ENCODE measurements around the gene ILF3. TPM values are rescaled to one million over a fixed set of nuclear protein-coding genes. Genes with fewer than 3 reads are reported as not detected.
A peak's percentile ranks its signal among the peaks of the same experiment; 100 is the strongest.

Gene ILF3
- total and polyA plus RNA-seq, 2 experiments from 2014 or later, result 573 to 616 TPM

DNA sequence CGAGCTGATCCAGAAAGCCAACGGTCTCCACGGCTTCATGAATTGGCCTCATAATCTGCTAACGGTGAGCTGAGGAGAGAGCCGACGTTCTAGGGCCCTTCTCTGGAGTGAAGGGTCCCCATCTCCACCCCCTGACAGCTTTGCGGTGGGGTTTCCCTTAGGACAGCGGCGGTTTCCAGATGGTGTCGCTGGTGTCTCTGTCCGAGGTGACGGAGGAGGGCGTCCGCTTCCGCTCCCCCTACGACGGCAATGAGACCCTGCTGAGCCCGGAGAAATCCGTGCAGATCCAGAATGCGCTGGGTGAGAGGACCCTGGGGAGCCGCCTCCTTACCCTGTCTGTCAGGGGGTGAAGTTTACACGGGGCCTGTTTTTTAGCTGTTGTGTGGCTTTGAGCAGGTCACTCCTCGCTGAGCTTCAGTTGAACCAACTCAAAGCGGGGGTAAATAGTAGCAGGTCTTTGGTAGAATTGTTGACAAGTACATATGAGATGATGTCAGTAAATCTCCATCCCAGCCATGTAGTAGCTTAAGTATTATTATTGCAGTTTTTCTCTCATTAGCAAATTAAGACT is 47.9 kb downstream of the ILF3 start:
- TF ChIP-seq JUNB (IDR thresholded peaks at IDR 0.05; ENCODE audit: unreplicated experiment) (no peak), STAT1 (IDR thresholded peaks at IDR 0.05; ENCODE audit: unreplicated experiment) (no peak), EZH2 (IDR thresholded peaks at IDR 0.05; ENCODE audit: low read depth, unreplicated experiment) (no peak), ZNF331 (CRISPR knock-in tag; IDR thresholded peaks at IDR 0.05; ENCODE audit: low read depth) (no peak), CREB1 (CRISPR knock-in tag; IDR thresholded peaks at IDR 0.05; ENCODE audit: low read depth) (no peak), POLR2AphosphoS5 (IDR thresholded peaks at IDR 0.05; ENCODE audit: low read depth) (no peak)
- TF ChIP-seq, protein P1, sequence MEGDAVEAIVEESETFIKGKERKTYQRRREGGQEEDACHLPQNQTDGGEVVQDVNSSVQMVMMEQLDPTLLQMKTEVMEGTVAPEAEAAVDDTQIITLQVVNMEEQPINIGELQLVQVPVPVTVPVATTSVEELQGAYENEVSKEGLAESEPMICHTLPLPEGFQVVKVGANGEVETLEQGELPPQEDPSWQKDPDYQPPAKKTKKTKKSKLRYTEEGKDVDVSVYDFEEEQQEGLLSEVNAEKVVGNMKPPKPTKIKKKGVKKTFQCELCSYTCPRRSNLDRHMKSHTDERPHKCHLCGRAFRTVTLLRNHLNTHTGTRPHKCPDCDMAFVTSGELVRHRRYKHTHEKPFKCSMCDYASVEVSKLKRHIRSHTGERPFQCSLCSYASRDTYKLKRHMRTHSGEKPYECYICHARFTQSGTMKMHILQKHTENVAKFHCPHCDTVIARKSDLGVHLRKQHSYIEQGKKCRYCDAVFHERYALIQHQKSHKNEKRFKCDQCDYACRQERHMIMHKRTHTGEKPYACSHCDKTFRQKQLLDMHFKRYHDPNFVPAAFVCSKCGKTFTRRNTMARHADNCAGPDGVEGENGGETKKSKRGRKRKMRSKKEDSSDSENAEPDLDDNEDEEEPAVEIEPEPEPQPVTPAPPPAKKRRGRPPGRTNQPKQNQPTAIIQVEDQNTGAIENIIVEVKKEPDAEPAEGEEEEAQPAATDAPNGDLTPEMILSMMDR (conservative IDR thresholded peaks at IDR 0.05; ENCODE audit: low read depth in 2 of 2), result peak; percentile 6 to 56; a peak in 2 of 4 replicates
- TF ChIP-seq, protein P2, sequence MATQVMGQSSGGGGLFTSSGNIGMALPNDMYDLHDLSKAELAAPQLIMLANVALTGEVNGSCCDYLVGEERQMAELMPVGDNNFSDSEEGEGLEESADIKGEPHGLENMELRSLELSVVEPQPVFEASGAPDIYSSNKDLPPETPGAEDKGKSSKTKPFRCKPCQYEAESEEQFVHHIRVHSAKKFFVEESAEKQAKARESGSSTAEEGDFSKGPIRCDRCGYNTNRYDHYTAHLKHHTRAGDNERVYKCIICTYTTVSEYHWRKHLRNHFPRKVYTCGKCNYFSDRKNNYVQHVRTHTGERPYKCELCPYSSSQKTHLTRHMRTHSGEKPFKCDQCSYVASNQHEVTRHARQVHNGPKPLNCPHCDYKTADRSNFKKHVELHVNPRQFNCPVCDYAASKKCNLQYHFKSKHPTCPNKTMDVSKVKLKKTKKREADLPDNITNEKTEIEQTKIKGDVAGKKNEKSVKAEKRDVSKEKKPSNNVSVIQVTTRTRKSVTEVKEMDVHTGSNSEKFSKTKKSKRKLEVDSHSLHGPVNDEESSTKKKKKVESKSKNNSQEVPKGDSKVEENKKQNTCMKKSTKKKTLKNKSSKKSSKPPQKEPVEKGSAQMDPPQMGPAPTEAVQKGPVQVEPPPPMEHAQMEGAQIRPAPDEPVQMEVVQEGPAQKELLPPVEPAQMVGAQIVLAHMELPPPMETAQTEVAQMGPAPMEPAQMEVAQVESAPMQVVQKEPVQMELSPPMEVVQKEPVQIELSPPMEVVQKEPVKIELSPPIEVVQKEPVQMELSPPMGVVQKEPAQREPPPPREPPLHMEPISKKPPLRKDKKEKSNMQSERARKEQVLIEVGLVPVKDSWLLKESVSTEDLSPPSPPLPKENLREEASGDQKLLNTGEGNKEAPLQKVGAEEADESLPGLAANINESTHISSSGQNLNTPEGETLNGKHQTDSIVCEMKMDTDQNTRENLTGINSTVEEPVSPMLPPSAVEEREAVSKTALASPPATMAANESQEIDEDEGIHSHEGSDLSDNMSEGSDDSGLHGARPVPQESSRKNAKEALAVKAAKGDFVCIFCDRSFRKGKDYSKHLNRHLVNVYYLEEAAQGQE (IDR thresholded peaks at IDR 0.05; ENCODE audit: unreplicated experiment), result peak; percentile 61
- TF ChIP-seq, protein P3, sequence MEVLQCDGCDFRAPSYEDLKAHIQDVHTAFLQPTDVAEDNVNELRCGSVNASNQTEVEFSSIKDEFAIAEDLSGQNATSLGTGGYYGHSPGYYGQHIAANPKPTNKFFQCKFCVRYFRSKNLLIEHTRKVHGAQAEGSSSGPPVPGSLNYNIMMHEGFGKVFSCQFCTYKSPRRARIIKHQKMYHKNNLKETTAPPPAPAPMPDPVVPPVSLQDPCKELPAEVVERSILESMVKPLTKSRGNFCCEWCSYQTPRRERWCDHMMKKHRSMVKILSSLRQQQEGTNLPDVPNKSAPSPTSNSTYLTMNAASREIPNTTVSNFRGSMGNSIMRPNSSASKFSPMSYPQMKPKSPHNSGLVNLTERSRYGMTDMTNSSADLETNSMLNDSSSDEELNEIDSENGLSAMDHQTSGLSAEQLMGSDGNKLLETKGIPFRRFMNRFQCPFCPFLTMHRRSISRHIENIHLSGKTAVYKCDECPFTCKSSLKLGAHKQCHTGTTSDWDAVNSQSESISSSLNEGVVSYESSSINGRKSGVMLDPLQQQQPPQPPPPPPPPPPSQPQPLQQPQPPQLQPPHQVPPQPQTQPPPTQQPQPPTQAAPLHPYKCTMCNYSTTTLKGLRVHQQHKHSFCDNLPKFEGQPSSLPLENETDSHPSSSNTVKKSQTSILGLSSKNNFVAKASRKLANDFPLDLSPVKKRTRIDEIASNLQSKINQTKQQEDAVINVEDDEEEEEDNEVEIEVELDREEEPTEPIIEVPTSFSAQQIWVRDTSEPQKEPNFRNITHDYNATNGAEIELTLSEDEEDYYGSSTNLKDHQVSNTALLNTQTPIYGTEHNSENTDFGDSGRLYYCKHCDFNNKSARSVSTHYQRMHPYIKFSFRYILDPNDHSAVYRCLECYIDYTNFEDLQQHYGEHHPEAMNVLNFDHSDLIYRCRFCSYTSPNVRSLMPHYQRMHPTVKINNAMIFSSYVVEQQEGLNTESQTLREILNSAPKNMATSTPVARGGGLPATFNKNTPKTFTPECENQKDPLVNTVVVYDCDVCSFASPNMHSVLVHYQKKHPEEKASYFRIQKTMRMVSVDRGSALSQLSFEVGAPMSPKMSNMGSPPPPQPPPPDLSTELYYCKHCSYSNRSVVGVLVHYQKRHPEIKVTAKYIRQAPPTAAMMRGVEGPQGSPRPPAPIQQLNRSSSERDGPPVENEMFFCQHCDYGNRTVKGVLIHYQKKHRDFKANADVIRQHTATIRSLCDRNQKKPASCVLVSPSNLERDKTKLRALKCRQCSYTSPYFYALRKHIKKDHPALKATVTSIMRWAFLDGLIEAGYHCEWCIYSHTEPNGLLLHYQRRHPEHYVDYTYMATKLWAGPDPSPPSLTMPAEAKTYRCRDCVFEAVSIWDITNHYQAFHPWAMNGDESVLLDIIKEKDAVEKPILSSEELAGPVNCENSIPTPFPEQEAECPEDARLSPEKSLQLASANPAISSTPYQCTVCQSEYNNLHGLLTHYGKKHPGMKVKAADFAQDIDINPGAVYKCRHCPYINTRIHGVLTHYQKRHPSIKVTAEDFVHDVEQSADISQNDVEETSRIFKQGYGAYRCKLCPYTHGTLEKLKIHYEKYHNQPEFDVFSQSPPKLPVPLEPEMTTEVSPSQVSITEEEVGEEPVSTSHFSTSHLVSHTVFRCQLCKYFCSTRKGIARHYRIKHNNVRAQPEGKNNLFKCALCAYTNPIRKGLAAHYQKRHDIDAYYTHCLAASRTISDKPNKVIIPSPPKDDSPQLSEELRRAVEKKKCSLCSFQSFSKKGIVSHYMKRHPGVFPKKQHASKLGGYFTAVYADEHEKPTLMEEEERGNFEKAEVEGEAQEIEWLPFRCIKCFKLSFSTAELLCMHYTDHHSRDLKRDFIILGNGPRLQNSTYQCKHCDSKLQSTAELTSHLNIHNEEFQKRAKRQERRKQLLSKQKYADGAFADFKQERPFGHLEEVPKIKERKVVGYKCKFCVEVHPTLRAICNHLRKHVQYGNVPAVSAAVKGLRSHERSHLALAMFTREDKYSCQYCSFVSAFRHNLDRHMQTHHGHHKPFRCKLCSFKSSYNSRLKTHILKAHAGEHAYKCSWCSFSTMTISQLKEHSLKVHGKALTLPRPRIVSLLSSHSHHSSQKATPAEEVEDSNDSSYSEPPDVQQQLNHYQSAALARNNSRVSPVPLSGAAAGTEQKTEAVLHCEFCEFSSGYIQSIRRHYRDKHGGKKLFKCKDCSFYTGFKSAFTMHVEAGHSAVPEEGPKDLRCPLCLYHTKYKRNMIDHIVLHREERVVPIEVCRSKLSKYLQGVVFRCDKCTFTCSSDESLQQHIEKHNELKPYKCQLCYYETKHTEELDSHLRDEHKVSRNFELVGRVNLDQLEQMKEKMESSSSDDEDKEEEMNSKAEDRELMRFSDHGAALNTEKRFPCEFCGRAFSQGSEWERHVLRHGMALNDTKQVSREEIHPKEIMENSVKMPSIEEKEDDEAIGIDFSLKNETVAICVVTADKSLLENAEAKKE (CRISPR knock-in tag; IDR thresholded peaks at IDR 0.05), result no peak
- no peaks in the 10 kb centered on the region for H3K4me1 ChIP-seq (ENCODE audit: insufficient read depth)
- H2AFZ ChIP-seq, result peak overlapping the region; percentile 96
- no peaks in the 10 kb centered on the region for H3K36me3 ChIP-seq (ENCODE audit: insufficient read depth)
- H3F3A ChIP-seq (replicated peaks; ENCODE audit: low read depth), result peaks cover 6% of the 10 kb centered on the region
- H3K27me3 Mint-ChIP-seq (ENCODE audit: insufficient read depth, low read depth, poor library complexity), result peaks cover 9% of the 10 kb centered on the region
- H3K9me2 ChIP-seq (ENCODE audit: insufficient read depth), result no peaks in the 10 kb centered on the region
- peaks cover 5% of the 10 kb centered on the region for H3K4me1 Mint-ChIP-seq
- no peak overlapping the region for H3K27ac ChIP-seq (ENCODE audit: low read depth)
- peaks cover 3% of the 10 kb centered on the region; the same call in 2 of the 3 replicates for H3K36me3 Mint-ChIP-seq (ENCODE audit: low read depth)
- peak overlapping the region; percentile 95 for H3K27ac Mint-ChIP-seq
- H3K4me3 Mint-ChIP-seq, result peak overlapping the region; percentile 94
- peak overlapping the region; percentile 98 for H3K4me2 ChIP-seq
- H3K4me3 ChIP-seq, result peak overlapping the region; percentile 97
- 0 out of 2 replicates have a peak, but pooled peaks cover 4% of the 10 kb centered on the region for H3K79me2 ChIP-seq (replicated peaks; ENCODE audit: insufficient read depth)
- H3K9me3 Mint-ChIP-seq, result no peaks in the 10 kb centered on the region; the same call in 2 of the 3 replicates
- ATAC-seq (peak; percentile 68), DNase-seq (ENCODE audit: low spot score) (peak; percentile 75)
- H3K27me3 ChIP-seq (ENCODE audit: insufficient read depth), result no peaks in the 10 kb centered on the region
- H4K20me1 ChIP-seq (replicated peaks; ENCODE audit: insufficient read depth), result no peaks in the 10 kb centered on the region
